Smooth muscle cell (in vitro differentiated cells): Measurements from ENCODE around the gene STXBP6. TPM values are rescaled to one million over a fixed set of nuclear protein-coding genes. Genes with fewer than 3 reads are reported as not detected.

Source experiments
- DNase-seq: peaks from one replicate; lab custom pipeline; 2025; ENCODE audit not compliant: unreplicated experiment; lab: John Stamatoyannopoulos, UW
- H2AFZ ChIP-seq: fragments of 200-600 bp; sonication (generic); 2 replicates; pipeline ENCODE4 v1.6.0; 2016; ENCODE audit warnings: antibody characterized with exemption, low read depth, mild to moderate bottlenecking
- H3F3A ChIP-seq: fragments of 200-600 bp; sonication (generic); 2 replicates; pipeline ENCODE4 v1.6.0; 2017; ENCODE audit warnings: antibody characterized with exemption, low read depth
- H3K27ac ChIP-seq: fragments of 200-600 bp; sonication (generic); 2 replicates; pipeline ENCODE4 v1.5.1; 2016; ENCODE audit warnings: low read depth, mild to moderate bottlenecking
- H3K27me3 ChIP-seq: fragments of 200-600 bp; sonication (generic); 2 replicates; pipeline ENCODE4 v1.6.1; 2016; ENCODE audit warnings: low read depth, mild to moderate bottlenecking
- H3K36me3 ChIP-seq: fragments of 200-600 bp; sonication (generic); 2 replicates; pipeline ENCODE4 v1.5.1; 2016; ENCODE audit warnings: low read depth
- H3K4me1 ChIP-seq: fragments of 200-600 bp; sonication (generic); 2 replicates; pipeline ENCODE4 v1.5.1; 2016; ENCODE audit warnings: low read depth
- H3K4me2 ChIP-seq: fragments of 200-600 bp; sonication (generic); 2 replicates; pipeline ENCODE4 v1.6.0; 2016; ENCODE audit warnings: mild to moderate bottlenecking
- H3K4me3 ChIP-seq: fragments of 200-600 bp; sonication (generic); 2 replicates; pipeline ENCODE4 v1.5.1; 2016; ENCODE audit warnings: mild to moderate bottlenecking
- H3K79me2 ChIP-seq: fragments of 200-600 bp; sonication (generic); 2 replicates; pipeline ENCODE4 v1.6.0; 2016; ENCODE audit warnings: low read depth, mild to moderate bottlenecking
- H3K9ac ChIP-seq: fragments of 200-600 bp; sonication (generic); 2 replicates; pipeline ENCODE4 v1.6.0; 2016; ENCODE audit warnings: low read depth
- H3K9me3 ChIP-seq: fragments of 200-600 bp; sonication (generic); replicated peaks from 2 replicates; pipeline ENCODE4 v1.5.1; 2016; ENCODE audit warnings: low read depth
- H4K20me1 ChIP-seq: fragments of 200-600 bp; sonication (generic); 2 replicates; pipeline ENCODE4 v1.6.0; 2016; ENCODE audit warnings: low read depth
- CTCF ChIP-seq: fragments of 200-600 bp; sonication (generic); IDR thresholded peaks from 2 replicates; pipeline ENCODE4 v1.5.1; 2017; ENCODE audit warnings: borderline replicate concordance, mild to moderate bottlenecking, antibody characterized with exemption; ENCODE audit not compliant: insufficient read depth, poor library complexity, severe bottlenecking
- WGBS: methylation state at CpG from one replicate; pipeline ENCODE4 v1.1.7; 2016; ENCODE audit warnings: low lambda C conversion rate; 5-methylcytosine and 5-hydroxymethylcytosine counted together
- polyA plus RNA-seq: library from polyadenylated mRNA; unstranded; fragments of >200 nt; fragmentation: Nextera tagmentation; extraction: Ambion mirVana; gene quantifications from 2 replicates; pipeline ENCODE4 v1.2.1, GENCODE V29; 2016
- total RNA-seq: library from RNA; depleted of rRNA; stranded (reverse); fragments of >200 nt; gene quantifications from 2 replicates; pipeline ENCODE4 v1.2.3, GENCODE V29; 2014

The STXBP6 gene
- total and polyA plus RNA-seq, 2 experiments from 2014 or later, result 144 to 170 TPM

GRCh38 chr14:24924544-24924943 lies 125.4 kb downstream of the STXBP6 start:
- no peak overlapping the region for H3K9ac ChIP-seq
- H3K4me3 ChIP-seq, result no peak overlapping the region
- no peaks in the 10 kb centered on the region for H3K27me3 ChIP-seq
- H3K79me2 ChIP-seq, result peaks cover 91% of the 10 kb centered on the region
- no peak overlapping the region for H3K27ac ChIP-seq
- no peak for DNase-seq
- H3K4me1 ChIP-seq, result peaks cover 16% of the 10 kb centered on the region
- no peak overlapping the region for H2AFZ ChIP-seq
- no peak overlapping the region for H3K4me2 ChIP-seq
- H3F3A ChIP-seq, result no peaks in the 10 kb centered on the region
- no peaks in the 10 kb centered on the region for H3K36me3 ChIP-seq
- WGBS, result 98% methylated on average over 3 of the region's 3 CpGs
- TF ChIP-seq CTCF, result no peak
- H4K20me1 ChIP-seq, result peaks cover 45% of the 10 kb centered on the region
- H3K9me3 ChIP-seq, result no peaks in the 10 kb centered on the region

DNA sequence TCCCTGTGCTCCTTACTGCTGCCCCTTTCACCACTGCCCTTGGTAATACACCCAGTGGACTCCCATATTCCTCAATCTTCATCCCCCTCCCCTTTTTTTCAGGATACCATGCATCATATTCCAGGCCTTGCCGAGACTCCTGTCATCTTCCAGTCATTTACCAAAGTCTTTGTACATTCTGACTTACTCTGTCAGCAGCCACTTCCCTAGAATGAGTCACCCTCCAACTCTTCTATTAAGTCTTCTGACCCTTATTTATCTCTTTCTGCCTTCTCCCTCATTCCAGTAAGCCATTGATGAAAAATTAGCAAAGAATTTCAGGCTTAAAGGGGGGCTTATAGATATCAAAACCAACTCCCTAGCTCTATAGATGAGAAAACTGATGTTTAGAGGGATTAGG lies 128.0 kb downstream of the STXBP6 start:
- H4K20me1 ChIP-seq, result peaks cover 20% of the 10 kb centered on the region
- TF ChIP-seq CTCF, result no peak
- H3K9ac ChIP-seq, result peak overlapping the region; percentile 10
- no peak overlapping the region for H2AFZ ChIP-seq
- no peaks in the 10 kb centered on the region for H3F3A ChIP-seq
- peak overlapping the region; percentile 77 for H3K27ac ChIP-seq
- DNase-seq, result no peak
- H3K4me3 ChIP-seq, result no peak overlapping the region
- WGBS, result 5% methylated on average over 1 of the region's 1 CpG
- H3K36me3 ChIP-seq, result no peaks in the 10 kb centered on the region
- H3K9me3 ChIP-seq, result no peaks in the 10 kb centered on the region
- H3K27me3 ChIP-seq, result no peaks in the 10 kb centered on the region
- no peaks in the 10 kb centered on the region for H3K4me1 ChIP-seq
- peaks cover 91% of the 10 kb centered on the region for H3K79me2 ChIP-seq
- H3K4me2 ChIP-seq, result peak overlapping the region; percentile 72

GRCh38 chr14:24920265-24921075 lies 129.5 kb downstream of the STXBP6 start:
- no peaks in the 10 kb centered on the region for H3K9me3 ChIP-seq
- H3K27ac ChIP-seq, result peak overlapping the region; percentile 77
- no peak overlapping the region for H2AFZ ChIP-seq
- H3K4me3 ChIP-seq, result no peak overlapping the region
- peaks cover 27% of the 10 kb centered on the region for H4K20me1 ChIP-seq
- peaks cover 91% of the 10 kb centered on the region for H3K79me2 ChIP-seq
- 72% methylated on average over 4 of the region's 4 CpGs for WGBS
- H3K36me3 ChIP-seq, result no peaks in the 10 kb centered on the region
- H3K27me3 ChIP-seq, result no peaks in the 10 kb centered on the region
- H3K4me1 ChIP-seq, result no peaks in the 10 kb centered on the region
- H3K4me2 ChIP-seq, result peak overlapping the region; percentile 72
- no peak overlapping the region for H3K9ac ChIP-seq
- no peak for DNase-seq
- no peak for TF ChIP-seq CTCF
- H3F3A ChIP-seq, result peaks cover 6% of the 10 kb centered on the region

DNA sequence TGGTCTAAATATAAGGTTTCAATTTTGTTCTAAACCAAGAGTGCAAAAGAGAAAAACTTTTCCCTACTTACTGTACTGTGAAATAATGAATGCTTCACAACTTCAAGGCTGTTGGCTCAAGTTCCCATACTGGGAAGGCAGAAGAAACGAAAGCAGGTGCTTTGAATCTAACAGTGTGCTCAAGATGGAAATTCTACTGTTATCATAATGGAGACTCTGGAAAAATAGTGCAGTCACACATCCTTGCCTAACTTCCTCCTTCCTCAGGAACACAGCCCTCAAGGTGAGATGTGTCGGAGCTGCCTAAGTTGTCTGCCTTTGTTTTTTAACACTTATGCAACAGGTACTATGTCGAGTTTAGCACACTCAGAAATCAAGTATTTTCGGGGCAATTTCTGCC lies 131.1 kb downstream of the STXBP6 start:
- TF ChIP-seq CTCF, result no peak

More for the DNA sequence above, 131.1 kb downstream of the STXBP6 start:
- Histone ChIP-seq H3K27me3 (no peaks in the 10 kb centered on the region), H4K20me1 (peaks cover 40% of the 10 kb centered on the region), H3K4me2 (no peak overlapping the region), H3K4me3 (no peak overlapping the region), H3K4me1 (peaks cover 2% of the 10 kb centered on the region), H3K36me3 (no peaks in the 10 kb centered on the region), H3F3A (peaks cover 6% of the 10 kb centered on the region), H3K9me3 (no peaks in the 10 kb centered on the region), H3K79me2 (peaks cover 90% of the 10 kb centered on the region), H3K9ac (no peak overlapping the region), H2AFZ (no peak overlapping the region), H3K27ac (no peak overlapping the region)
- 88% methylated on average over 4 of the region's 4 CpGs for WGBS
- no peak for DNase-seq
